Renal pelvis (tissue), 12 donors: ENCODE measurements around the gene COL20A1. TPM values are rescaled to one million over a fixed set of nuclear protein-coding genes. Genes with fewer than 3 reads are reported as not detected.
"Not testable (repeated sequence)": the region's sequence is repeated elsewhere in the genome, so short reads cannot be mapped to it uniquely, and the experiment has no call there.

Experiments used
- DNase-seq: peaks from one replicate; pipeline ENCODE4 v3.0.0-alpha.2; 2013
- long read RNA-seq, 16 experiments: transcript quantifications; one replicate each; lab custom pipeline, GENCODE V29; 2026
- polyA plus RNA-seq, 3 donors: library from polyadenylated mRNA; unstranded; fragments of 120-200 nt; gene quantifications; one replicate each; pipeline ENCODE4 v1.2.1, GENCODE V29; 2013; ENCODE audit not compliant: insufficient read length in 3 of 3

The COL20A1 gene
- 1 to 10 TPM in 2 of 3 donors, under 1 TPM in 1; 0.95 to 1.2 (median 1.1) TPM for polyA plus RNA-seq
- long read RNA-seq, donor 1 = 0 reads
- long read RNA-seq, donor 2 = 0 reads
- long read RNA-seq, donor 3 = 0 reads
- long read RNA-seq, donor 4, partial matches to known transcripts = 0 of 1 reads
- long read RNA-seq, donor 4, other reads (novel, unspliced or antisense) = 0 of 1 reads
- long read RNA-seq, donor 5 = 0 reads
- long read RNA-seq, donor 6 = 0 reads
- long read RNA-seq, donor 7 = 0 reads
- long read RNA-seq, donor 8 = 0 reads
- long read RNA-seq, donor 9 = 0 reads
- long read RNA-seq, donor 10 = 0 reads
- long read RNA-seq, donor 11 = 0 reads
- long read RNA-seq, donor 12 = 0 reads
- long read RNA-seq, donor 13 = 0 reads
- long read RNA-seq, donor 14 = 0 reads
- long read RNA-seq, donor 15, partial matches to known transcripts = 0 of 2 reads
- long read RNA-seq, donor 15, other reads (novel, unspliced or antisense) = 0 of 2 reads
- long read RNA-seq, donor 16 = 0 reads

DNA sequence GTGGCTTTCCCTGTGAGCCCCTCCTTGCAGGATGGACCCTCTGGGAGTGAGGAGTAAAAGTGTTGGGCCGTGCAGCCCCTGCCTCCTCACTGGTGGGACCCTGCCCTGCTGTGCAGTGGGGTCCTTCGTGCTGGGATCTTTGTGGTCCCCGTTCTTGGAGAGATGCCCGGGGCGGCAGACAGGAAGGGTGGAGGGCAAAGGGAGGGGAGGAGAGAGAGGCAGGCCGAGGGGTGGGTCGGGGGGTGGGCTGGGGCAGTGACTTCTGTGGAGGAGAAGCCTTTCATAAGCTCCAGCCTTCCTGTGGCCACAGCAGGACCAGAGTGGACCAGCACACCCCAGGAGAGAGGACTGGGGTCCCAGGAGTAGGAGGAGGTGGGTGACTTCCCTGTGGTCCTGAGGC is at the start of gene COL20A1:
Gene COL20A1 (plus strand): TSS at position 283 of the 400 bp plus-strand sequence. CDS start 1,922 bp downstream, outside the sequence.
- no peak for DNase-seq

DNA sequence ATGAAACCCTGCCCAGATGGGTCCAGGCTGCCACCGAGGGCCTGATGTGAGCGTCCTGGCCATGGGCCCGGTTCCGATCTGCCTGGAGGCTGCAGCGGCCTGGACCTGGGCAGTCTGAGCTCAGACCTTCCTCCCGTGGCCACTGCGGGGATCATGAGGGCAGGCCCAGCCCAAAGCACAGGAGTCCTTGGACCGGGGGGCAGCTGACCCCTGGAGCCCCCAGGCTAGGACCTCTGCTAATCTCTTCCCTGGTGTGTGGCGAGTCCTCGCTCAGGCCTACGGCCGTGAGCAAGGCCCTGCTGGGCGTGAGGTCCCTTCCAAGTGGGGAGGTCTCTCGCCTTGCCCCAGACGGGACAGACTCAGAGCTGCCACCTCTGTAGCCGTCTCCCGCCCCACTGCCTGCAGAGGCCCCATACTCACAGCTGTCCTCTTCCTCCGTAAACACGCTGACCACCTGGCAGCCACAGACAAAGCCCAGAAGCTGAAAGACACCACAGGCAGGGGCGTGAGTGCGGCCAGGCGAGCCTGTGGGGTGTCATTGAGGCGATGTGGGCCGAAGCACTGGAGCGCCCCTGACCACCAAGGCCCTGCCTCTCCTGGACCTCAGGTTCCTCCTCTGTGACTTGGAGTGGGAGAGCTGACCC is 49.3 kb upstream of the COL20A1 start:
- no peak for DNase-seq

DNA sequence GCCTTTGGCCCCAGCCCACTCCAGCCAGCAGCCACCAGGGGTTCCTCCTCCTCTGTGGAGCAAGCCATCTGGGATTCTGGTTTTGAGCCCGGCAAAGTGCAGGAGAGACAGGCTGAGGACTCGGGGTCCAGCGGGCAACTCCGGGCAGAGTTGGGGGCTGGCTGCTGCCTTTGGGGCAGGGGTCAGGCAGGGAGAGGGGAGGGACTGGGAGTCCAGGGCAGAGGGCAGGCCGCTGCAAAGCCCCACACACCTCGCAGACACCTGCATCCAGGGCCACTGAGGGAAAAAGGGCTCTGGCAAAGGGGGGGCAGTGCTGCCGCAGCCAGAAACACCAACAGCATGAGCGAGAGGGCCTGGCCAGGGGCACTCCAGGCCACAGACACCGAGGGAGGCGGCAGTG is 48.5 kb upstream of the COL20A1 start:
- DNase-seq = no peak

DNA sequence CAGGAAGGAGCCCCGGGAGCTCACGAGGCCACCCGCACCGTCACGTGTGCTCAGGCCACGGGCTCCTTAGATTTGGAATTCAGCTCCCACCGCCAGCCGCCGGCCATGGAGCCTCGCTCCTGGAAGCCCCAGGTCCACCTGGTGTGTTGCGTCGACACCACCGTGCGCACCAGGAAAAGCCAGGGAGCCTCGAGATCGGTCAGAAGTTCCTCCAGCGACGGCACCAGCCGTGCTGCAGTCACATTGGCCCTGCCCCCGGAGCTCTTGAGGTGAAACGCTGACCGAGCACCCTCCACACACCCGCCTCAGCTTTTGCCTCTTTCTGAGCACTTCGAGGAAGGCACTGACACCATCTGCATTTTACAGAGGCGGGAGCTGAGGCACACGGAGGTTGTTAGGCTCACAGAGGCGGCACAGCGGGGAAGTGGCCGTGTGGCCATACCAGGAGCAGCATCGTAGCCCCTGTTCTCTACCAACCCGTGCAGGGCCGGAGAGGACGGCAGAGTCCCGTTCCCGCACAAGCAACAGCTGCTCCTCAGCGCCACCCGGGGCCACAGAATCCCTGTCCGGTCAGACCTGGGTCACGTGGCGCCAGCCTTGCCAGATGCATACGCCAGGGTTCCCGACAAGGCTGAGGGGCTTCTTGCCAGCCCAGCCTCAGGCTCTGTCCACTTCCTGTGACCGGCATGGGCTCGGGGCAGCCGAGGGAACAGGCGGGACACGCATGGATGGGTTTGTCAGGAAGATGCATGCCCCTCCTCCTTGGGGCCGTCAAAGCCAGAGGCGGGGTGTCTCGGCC is 46.3 kb upstream of the COL20A1 start:
- no peak for DNase-seq

DNA sequence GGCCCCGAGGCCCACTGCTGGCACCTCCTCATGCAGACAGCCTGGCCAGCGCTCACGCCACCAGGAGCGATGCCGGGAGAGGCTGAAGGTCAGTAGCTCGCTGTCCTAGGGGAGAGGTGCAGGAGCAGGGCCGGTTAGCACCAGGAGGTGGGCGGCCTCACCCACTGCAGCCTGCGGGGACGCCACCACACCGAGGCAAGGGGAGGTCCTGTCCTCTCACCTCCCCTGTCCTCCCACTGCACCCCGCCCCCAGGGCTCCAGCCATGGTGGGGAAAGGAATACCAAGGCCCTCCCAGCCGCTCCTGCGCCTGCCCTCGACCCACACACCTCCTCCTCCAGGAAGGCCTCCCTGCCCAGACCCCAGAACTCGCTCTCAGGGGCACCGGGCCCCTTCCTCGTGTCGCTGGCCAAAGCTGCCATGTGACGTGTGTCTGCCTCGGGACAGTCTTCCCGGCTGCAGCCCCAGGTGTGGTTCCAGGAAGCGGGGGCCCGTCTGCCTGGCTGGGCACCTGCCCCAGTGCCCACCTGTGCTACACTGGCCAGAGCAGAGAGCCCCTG is 45.2 kb upstream of the COL20A1 start:
- DNase-seq = no peak

DNA sequence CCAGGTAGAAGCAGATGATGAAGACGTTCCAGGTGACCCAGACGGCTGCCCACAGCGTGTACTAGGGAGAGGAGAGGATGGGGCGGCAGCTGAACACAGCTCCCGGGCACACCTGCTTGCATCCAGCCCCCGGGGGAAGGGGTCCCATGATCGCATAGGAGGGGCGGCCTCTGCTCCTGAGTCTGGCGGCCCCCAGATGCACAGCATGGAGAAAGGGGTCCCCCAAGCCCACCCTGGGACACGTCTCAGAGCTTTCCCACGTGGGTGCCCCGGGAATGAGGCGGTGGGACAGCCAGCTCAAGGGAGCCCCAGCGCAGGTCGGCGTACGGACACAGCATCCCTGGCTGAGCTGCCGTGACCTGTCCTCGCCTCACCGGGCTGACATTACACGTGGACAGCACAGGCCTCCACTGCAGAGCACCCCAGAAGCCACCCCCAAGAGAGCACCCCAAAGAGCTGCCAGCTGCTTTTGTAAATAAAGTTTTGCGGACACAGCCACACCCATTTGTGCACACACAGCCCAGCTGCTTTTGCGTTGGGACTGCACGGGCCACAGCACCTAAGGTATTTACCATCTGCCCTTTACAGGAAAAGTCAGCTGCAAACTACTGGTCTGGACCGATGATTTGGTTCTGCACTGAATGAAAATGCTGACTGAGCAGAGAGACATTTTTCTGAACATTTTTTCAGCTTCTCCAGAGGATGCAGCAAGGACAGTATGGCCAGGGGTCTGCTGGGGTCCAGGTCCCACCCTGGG is 44.0 kb upstream of the COL20A1 start:
- DNase-seq = no peak

DNA sequence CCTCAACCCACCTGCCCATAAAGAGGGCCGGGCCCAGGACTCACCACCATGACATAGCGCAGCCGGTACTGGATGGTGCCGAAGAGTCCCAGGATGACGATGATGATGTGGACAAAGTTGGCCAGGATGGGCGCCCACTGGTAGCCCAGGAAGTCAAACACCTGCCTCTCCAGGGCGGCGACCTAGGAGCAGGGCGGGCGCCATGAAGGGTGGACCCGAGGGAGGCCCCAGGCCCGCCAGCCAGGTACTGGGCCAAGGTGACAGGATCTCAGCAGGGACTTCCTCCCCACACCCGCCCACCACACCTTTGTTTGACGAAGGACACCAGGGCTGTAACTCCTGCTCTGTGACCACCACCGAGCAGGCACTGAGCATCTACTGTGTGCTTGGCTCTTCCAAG is 43.1 kb upstream of the COL20A1 start:
- no peak for DNase-seq

DNA sequence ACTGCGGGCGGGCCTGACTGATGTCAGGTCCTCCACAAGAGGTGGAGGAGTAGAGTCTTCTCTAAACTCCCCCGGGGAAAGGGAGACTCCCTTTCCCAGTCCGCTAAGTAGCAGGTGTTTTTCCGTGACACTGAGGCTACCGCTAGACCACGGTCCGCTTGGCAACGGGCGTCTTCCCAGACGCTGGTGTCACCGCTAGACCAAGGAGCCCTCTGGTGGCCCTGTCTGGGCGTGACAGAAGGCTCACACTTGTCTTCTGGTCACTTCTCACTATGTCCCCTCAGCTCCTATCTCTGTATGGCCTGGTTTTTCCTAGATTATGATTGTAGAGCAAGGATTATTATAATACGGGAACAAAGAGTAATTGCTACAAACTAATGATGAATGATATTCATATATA is 41.6 kb upstream of the COL20A1 start:
- not testable (repeated sequence) for DNase-seq

DNA sequence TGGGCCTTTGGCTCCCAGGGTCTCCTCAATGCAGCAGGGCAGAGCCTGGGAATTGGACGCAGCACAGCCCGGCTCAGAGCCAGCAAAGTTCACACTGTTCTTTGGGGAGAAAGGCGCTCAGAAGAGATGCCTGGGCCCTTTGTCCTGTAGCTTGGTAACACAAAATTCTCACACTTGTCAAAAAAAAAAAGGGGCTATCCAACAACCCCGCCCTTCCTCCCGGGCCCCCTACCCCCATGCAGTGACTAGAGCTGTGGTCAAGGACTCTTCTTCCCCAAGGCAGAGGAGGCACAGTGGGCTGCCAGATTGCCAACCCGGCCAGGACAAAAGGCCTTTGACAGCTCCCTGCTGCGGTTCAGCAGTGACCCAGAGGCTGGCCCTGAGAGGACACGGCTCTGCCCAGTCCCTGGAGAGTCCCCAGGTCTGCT is 40.7 kb upstream of the COL20A1 start:
- DNase-seq = no peak

DNA sequence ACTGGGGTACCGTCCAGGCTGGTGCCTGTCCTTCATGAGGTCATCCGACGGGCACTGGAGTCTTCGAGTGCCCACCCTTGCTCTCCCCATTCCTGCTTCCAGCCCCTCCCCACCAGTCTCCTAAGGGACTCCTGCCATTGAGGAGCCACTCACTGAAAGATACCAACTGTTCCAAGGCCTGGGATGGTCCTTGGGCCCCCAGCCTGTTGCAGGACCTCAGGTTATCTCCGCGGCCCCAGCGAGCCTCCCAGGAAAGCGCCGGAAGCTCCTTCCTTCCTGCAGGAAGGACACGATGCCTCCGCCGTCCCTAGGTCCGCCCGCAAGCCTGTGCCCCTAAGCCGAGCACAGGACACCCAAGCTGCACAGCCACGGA is 39.9 kb upstream of the COL20A1 start:
- no peak for DNase-seq

DNA sequence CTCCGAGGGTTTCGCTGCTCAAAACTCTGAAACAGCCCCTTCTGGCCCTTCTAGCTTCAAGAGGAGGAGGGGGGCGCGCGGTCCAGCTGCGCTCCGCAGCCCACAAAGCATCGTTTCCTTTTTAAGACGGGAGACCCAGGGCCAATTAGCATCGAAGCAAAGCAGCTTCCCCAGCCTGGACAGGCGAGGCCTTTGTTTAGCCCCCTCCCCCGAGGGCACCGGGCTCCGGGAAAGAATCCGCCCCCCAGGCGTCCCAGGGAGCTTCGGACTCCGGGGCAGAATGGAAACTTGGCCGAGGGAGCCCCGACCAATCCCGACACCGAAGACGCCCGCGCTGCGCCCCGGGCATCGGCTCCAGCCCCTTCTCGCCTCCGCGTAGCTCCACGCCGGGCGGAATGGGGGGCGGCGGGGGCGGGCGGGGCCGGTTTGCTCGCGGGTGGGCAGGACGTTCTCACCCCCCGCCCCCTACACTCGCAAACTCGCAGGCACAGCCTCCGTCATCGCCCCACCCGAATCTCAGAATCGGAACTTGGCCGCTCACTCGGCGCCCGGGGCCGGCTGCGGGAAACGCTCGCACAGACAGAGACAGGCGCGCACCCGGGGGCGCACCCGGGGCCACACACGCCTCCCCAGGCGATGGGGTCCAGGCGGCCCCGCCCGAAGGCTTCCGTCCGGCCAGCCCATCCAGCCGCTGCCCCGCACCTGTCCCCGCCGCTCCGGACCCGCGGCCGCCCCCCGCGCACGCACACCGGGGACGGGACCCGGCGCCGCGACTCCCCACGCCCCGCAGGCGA is 39.4 kb upstream of the COL20A1 start:
- DNase-seq = no peak

DNA sequence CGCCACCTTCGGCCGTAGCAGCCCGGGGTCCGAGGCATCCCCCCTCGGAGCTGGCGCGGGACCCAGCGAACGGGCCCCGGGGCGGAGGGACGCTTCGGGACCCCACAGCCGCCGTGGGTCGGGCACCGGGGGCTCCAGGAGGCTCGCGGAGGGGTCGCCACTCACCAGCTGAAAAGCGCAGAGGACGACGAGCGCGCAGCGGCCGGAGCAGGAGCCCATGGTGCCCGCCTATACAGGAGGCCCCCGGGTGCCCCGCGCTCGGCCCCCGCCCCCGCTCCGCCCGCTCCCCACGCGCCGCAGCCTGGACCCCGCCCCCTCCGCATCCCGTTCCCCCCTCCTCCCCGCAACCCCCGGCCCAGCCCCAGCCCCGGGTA is 38.8 kb upstream of the COL20A1 start, which contains the start of gene NKAIN4:
Gene NKAIN4 (minus strand): TSS at position 232 of the 374 bp plus-strand sequence. CDS start 13 bp downstream, at position 219.
- DNase-seq = no peak

DNA sequence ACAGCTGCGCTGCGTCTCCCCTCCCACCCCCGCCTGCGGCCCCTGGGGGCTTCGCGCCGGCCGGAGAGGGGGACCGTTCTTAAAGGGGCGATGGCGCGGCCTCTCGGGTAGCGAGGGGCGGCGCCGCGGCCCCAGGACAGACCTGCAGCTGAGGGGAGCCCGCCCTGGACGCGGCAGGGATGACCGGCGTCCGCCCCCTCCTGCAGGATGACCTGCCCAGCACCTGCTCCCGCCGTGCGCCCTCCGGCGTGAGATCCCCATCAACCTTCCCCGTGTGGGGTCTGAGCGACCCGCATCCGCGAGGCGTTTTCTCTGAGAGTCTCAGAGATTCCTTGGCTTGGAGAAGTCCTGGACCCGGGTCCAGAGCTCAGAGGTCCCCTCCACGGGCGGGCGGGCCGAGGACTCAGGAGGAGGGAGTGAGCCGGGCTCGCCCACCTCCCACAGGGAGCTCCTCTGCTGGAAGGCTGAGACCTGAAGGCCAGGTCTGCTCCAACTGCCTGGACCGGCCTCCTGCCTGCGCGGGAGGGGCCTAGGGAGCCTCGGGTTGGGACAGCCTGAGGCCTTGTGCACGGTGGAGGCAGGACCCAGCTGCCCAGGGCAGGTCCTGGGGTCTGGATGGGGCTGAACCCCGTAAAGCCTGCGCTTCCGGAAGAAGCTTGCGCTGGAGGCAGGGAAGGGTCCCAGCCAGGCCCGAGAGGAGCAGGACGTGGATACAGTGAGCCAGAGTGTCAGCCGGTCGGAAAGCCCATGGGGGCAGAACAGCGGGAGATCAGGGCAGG is 38.2 kb upstream of the COL20A1 start:
- no peak for DNase-seq

DNA sequence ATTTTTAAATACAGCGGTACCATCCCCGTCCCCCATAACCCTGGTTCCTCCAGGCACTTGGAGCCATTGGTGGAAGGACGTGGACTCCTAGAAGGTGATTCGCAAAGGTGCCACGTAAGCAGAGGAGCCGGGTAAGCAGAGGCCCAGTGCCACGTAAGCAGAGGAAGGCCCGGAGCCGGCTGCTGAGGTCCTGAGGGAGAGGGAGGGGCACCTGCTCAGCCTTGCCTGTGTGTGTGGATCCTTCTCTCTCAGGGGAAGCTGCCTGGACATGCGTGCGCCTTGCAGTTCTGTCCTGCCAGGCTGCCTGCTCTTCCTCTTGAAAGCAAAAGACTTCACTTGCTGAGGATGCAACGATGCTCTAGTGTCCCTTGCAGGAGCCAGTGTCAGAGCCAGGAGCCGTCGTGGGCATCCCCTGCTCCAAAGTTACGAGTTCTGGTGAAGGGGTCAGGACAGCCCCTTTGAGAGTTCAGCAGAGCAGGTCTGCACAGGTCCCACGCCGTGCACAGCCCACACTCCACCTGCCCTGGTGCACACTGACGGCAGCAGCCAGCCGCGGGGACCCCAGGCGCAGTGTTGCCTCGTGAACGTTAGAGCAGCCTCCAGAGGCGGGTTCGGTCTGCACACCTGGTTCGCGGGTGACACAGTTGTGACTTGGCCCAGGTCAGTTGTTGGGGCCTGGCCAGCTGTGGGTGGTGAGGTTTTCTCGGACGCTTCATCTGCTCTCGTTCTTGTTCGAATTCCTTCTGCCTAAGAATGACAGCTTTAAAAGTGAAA is 36.9 kb upstream of the COL20A1 start:
- DNase-seq = no peak

DNA sequence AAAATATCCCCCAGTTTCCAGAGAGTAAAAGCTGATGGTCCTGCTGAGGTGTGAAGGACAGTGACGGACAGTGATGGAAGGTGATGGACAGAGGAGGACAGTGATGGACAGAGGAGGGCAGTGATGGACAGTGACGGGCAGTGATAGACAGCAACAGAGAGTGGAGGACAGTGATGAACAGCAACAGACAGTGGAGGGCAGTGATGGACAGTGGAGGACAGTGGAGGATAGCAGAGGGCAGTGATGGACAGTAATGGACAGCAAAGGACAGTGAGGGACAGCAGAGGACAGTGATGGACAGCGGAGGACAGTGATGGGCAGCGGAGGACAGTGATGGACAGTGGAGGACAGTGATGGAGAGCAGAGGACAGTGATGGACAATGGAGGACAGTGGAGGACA is 36.0 kb upstream of the COL20A1 start:
- no peak for DNase-seq

DNA sequence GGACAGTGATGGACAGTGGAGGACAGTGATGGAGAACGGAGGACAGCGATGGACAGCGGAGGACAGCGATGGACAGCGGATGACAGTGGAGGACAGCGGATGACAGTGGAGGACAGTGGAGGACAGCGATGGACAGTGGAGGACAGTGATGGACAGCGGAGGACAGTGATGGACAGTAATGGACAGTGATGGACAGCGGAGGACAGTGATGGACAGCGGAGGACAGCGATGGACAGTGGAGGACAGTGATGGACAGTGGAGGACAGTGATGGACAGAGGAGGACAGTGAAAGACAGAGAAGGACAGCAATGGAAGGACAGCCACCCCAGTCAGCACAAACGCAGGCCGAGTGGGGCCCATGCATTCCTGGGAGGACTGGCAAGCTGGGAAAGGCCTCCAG is 35.4 kb upstream of the COL20A1 start:
- DNase-seq = no peak

DNA sequence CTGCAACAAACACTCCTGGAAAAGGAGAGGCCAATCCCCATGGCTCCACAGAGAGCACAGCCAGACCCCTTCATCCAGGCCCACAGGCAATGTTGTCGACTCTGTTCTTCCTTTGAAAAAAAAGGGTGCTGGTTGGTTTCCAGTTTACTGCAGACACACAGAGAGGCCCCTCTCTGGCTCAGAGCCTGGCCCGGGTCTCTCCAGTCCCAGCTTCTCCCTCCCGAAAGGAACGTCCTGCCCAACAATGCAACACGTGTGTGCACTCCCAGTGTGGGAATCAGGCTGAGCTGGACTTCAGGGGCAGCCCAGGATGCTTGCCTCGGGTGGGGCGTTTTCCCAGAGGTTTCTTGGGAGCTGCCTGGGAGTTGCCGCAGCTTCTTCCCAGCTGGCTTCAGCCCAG is 34.2 kb upstream of the COL20A1 start:
- no peak for DNase-seq

DNA sequence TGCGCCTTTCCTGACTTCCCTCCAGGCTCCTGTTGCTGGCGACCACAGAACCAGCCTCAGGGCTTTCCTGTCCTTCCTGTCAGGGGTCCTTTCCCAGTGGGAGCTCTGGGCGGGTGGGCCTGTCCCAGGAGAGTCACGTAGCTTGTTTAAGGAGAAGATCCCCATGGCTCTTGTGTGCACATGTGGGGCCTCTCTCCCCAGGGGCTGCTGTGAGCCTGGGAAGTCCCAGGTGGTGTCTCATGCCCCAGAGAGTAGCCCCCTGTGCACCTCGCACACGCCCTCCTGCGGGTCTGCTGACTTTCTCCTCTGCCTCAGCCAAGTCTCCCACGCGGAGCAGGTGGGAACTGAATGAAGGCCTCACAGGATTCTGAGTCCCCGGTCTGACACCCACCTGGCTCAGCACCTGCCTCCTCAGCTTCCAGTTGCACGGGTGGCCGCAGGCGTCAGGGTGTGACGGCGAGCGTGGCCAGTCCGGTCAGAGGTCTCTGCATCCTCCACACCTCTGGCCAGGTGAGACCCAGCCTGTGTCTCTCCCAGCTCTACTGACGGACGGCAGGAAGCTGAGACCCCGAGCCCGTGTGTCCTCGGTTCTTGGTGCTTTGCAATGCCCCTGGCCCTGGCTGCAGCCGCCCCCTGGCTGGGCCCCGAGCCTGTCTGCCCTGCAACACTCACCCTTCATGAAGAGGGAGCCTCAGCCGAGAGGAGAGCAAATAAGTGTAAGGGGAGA is 33.1 kb upstream of the COL20A1 start:
- DNase-seq = no peak
